22Rv1 (cell line): ENCODE results near the gene EXOC2.

ENCODE experiments used
- CTCF ChIP-seq: fragments of 450-650 bp; IDR thresholded peaks from 2 replicates; pipeline ENCODE4 v1.5.1; 2017; ENCODE audit warnings: mild to moderate bottlenecking
- ZFX ChIP-seq: fragments of 450-650 bp; IDR thresholded peaks from 2 replicates; pipeline ENCODE4 v1.6.1; 2017; ENCODE audit warnings: antibody characterized with exemption, borderline replicate concordance

DNA sequence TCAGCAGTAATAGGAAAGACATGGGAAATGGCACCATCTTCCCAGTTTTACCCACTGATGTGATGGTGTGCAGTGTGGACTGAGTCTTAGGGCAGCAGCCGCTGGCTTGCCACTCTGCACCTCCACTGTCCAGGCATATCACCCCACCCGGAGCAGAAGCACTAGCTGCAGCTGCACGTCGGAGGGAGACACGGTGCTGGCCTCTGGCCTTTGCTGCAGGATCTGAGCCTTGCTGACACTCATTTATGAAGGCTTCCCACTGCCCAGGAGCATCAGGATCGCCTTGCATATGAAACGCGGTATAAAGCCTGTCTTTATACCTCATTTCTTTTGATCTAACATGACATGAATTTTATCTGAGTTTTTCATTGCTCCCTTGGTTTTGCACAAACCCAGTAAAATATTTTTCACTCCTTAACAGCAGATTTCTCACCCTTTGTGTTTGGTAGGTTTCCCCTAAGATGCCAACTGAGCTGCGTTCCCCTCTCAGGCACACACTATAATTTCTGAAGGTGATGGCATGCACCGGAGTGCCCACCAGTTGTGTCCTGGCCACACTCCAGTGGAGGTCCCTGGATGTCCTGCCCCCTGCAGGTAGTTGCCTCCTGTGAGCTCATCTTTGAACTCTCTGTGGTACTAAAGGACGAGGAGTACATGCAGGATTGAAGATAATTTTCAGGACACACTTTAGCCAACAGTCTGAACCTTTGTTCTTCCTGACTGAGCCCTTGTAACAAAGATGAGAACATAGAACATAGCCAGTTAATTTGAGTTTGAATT is 9.0 kb upstream of the EXOC2 start:
- TF ChIP-seq CTCF (peak; percentile 11; the same call in 1 of the 2 replicates), ZFX (no peak)
